ENCODE results near the gene ATP1B1. TPM values are rescaled to one million over a fixed set of nuclear protein-coding genes. Genes with fewer than 3 reads are reported as not detected.

ATP1B1 gene
- total RNA-seq, 1 experiment from 2014 or later, result 626 TPM

DNA sequence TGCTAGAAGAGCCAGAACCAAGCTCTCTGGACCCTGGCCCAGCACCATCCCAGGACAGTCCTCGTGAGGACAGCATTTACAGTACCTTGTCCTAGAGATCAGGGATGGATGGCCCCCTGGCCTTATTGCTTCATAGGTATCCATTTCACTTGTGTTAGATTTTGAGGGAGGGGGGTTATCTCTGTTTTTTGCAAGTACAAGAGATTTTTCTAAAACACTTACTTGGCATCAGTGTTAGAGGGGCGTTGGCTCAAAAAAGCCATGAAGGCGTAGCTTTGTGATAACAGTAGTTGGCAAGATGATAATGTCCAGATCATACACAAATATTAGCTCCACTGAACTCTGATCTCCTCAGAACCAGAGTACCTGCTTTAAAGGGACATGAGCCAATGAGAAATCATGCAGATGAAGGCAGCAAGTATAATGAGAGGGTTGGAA is 5.8 kb upstream of the ATP1B1 start:
- peaks cover 27% of the 10 kb centered on the region for H3K4me1 Mint-ChIP-seq (ENCODE audit: low read depth, unreplicated experiment)
- BruUV-seq (replicated peaks), result no TSS peak
- no peaks in the 10 kb centered on the region for H3K9me3 Mint-ChIP-seq (ENCODE audit: low read depth, unreplicated experiment)
- CTCF ChIA-PET, result no interaction called here
- no peaks in the 10 kb centered on the region for H3K27me3 Mint-ChIP-seq (ENCODE audit: unreplicated experiment)
- no peak for TF ChIP-seq CTCF (IDR thresholded peaks at IDR 0.05; ENCODE audit: unreplicated experiment)
- intact Hi-C loops (cut with micrococcal nuclease; ENCODE audit: unreplicated experiment), result loop anchor here (10.0 kb wide), 1 partner anchor 496 kb away; no protein-coding TSS in a partner anchor
- peaks cover 14% of the 10 kb centered on the region for H3K36me3 Mint-ChIP-seq (ENCODE audit: insufficient read depth, unreplicated experiment)
- peak overlapping the region; percentile 35 for H3K27ac Mint-ChIP-seq (ENCODE audit: unreplicated experiment)
- DNase-seq, result no peak
- H3K4me3 Mint-ChIP-seq (ENCODE audit: low read depth, unreplicated experiment), result no peak overlapping the region

DNA sequence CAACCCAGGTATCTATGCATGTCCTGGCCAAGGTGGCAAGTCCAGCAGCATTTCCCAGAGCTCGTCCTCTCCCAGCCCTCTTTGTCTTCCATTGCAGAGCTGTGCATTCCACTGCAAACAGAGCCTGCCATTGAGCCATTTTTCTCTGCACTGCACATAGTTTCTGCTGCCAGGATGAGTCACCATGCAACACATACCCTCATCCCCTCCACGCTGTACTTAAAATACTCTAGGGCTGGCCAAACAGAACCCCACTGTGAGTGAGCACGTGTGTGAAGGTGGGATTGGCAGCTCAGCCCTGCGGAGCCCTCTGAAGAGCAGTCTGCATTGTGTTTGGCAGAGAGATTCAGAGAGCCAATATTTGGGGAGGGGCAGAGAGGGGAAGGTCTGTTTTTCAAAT is 3.9 kb upstream of the ATP1B1 start:
- no peak overlapping the region for H3K27ac Mint-ChIP-seq (ENCODE audit: unreplicated experiment)
- peaks cover 33% of the 10 kb centered on the region for H3K36me3 Mint-ChIP-seq (ENCODE audit: insufficient read depth, unreplicated experiment)
- peak; percentile 60 for DNase-seq
- no TSS peak for BruUV-seq (replicated peaks)
- H3K4me1 Mint-ChIP-seq (ENCODE audit: low read depth, unreplicated experiment), result peaks cover 24% of the 10 kb centered on the region
- no peak for TF ChIP-seq CTCF (IDR thresholded peaks at IDR 0.05; ENCODE audit: unreplicated experiment)
- H3K27me3 Mint-ChIP-seq (ENCODE audit: unreplicated experiment), result no peaks in the 10 kb centered on the region
- no peak overlapping the region for H3K4me3 Mint-ChIP-seq (ENCODE audit: low read depth, unreplicated experiment)
- CTCF ChIA-PET, result interaction anchor here (0.6 to 1.2 kb wide), 5 partner anchors 32 to 499 kb away, joined by 3 to 4 read pairs (median 3); no protein-coding TSS in a partner anchor
- intact Hi-C loops (cut with micrococcal nuclease; ENCODE audit: unreplicated experiment), result loop anchor here (10.0 kb wide), 1 partner anchor 498 kb away; no protein-coding TSS in a partner anchor
- no peaks in the 10 kb centered on the region for H3K9me3 Mint-ChIP-seq (ENCODE audit: low read depth, unreplicated experiment)

DNA sequence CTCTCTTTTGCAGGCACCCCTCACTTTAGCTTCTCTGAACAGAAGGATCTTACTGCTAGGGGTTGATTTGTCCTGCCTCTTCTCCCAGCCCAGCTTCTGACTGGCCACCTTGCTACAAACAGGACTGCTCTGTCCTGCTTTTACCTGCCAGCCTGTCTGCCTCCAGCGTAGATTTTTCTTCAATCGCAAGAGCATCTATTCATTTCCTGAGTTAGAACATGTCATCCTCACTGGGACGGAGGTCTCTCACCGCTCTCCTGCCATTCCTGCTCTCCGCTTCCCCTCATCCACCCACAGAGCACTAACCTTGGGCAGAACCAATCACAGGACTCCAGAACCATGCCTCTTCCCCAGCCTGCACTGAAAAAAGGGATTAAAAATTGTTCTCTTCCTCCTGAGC is 3.5 kb upstream of the ATP1B1 start:
- CTCF ChIA-PET, result interaction anchor here (0.8 to 1.2 kb wide), 6 partner anchors 14 to 500 kb away, joined by 3 to 6 read pairs (median 4); no protein-coding TSS in a partner anchor
- TF ChIP-seq CTCF (IDR thresholded peaks at IDR 0.05; ENCODE audit: unreplicated experiment), result no peak
- Mint-ChIP-seq H3K9me3 (ENCODE audit: low read depth, unreplicated experiment) (no peaks in the 10 kb centered on the region), H3K36me3 (ENCODE audit: insufficient read depth, unreplicated experiment) (peaks cover 38% of the 10 kb centered on the region), H3K27ac (ENCODE audit: unreplicated experiment) (no peak overlapping the region), H3K27me3 (ENCODE audit: unreplicated experiment) (no peaks in the 10 kb centered on the region), H3K4me1 (ENCODE audit: low read depth, unreplicated experiment) (peaks cover 24% of the 10 kb centered on the region), H3K4me3 (ENCODE audit: low read depth, unreplicated experiment) (no peak overlapping the region)
- intact Hi-C loops (cut with micrococcal nuclease; ENCODE audit: unreplicated experiment), result loop anchor here (10.0 kb wide), 1 partner anchor 498 kb away; no protein-coding TSS in a partner anchor
- no peak for DNase-seq
- BruUV-seq (replicated peaks), result no TSS peak

DNA sequence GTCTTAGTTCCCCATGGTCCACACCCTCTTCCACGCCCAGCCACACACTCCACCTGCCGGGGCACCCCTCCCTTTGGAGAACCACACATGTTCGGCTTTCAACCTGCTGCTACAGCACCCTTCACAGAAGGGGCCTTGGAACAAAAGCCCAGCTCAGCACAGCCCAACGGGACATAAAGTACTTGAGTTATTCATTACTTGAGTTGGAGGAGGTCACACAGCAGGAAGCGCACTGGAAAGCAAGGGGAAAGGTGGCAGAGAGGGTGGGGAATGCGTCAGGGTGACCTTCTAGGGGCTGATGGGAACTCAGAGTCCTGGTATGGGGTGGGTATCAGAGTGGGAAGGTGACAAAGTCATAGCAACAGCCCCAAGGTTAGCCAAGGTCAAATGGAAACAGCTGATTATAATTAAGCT is 3.0 kb upstream of the ATP1B1 start:
- intact Hi-C loops (cut with micrococcal nuclease; ENCODE audit: unreplicated experiment), result loop anchor here (10.0 kb wide), 1 partner anchor 499 kb away; no protein-coding TSS in a partner anchor
- Mint-ChIP-seq H3K27ac (ENCODE audit: unreplicated experiment) (no peak overlapping the region), H3K36me3 (ENCODE audit: insufficient read depth, unreplicated experiment) (peaks cover 42% of the 10 kb centered on the region), H3K4me3 (ENCODE audit: low read depth, unreplicated experiment) (no peak overlapping the region), H3K9me3 (ENCODE audit: low read depth, unreplicated experiment) (no peaks in the 10 kb centered on the region), H3K27me3 (ENCODE audit: unreplicated experiment) (no peaks in the 10 kb centered on the region), H3K4me1 (ENCODE audit: low read depth, unreplicated experiment) (peaks cover 21% of the 10 kb centered on the region)
- CTCF ChIA-PET, result interaction anchor here (0.6 to 1.8 kb wide), 9 partner anchors 8 to 500 kb away, joined by 3 to 6 read pairs (median 4); no protein-coding TSS in a partner anchor
- peak; percentile 71 for DNase-seq
- BruUV-seq (replicated peaks), result no TSS peak
- no peak for TF ChIP-seq CTCF (IDR thresholded peaks at IDR 0.05; ENCODE audit: unreplicated experiment)

All from Calu3 (cell line).